ENCODE data around the gene TNS3.

The TNS3 gene

DNA sequence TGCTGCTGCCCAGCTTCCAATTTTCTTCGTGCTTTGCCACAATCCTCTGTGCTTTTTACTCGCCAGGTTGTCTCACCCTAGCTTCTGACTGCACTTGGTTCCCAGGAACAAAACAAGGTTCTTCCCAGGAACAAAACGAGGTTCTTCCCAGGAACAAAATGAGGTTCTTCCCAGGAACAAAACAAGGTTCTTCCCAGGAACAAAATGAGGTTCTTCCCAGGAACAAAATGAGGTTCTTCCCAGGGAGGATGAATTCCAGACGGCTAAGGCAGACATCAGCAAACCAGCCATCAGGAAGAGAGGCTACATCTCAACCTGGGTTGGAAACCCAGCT, 41.9 kb downstream of the TNS3 start:
- no peak for DNase-seq (ENCODE audit: low read depth)

DNA sequence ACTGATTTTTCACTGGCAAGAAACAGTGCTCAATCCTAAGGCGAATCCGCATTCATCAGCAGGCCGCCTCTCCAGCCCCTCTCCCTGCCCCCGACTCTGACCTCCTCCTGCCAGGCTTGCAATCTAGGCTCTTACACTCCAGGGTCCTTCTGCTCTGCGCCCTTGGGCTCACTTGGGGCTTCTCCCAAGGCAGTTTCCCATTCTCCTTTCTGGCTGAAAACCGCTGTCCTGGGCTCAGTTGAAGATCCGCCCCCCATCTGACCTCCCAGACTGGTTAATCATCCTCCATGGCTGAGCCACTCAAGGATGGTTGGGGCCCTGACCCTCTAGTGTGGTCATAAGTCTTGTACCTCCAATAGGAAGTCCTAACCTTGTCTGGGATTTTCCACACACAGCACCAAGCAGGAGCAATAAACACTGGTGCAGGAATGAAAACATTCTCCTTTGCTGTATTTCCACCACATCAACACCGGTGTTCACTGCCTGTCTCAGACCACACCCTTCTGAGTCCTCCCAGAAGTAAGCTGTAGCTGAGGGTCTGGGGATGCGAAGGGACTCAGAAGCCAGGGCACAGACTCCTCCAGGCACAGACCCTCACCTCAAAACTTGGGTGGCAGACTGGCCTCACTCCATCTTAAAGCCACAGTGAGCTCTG, 42.4 kb downstream of the TNS3 start:
- DNase-seq (ENCODE audit: low read depth): no peak

DNA sequence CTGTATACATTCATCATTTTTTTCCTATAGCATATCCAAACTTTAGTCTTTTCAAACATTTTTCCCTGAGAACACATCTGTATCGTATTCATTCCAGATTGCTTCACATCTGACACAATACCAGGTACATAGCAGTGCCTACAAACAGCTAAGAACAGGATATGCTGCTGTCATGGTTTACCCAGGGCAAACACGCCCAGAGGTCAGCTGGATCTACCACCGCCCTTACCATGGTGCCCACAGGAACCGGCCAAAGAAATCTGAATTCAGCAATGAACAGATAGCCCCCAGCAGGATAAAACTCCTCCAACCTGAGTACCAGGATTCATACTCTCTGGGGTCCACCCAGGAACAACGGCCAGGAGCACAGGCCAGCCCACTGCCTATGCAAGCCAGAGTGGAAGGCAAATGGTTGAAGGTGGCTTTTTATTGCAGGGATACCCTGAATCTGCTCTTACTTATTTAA, 43.0 kb downstream of the TNS3 start:
- DNase-seq (ENCODE audit: low read depth): no peak

DNA sequence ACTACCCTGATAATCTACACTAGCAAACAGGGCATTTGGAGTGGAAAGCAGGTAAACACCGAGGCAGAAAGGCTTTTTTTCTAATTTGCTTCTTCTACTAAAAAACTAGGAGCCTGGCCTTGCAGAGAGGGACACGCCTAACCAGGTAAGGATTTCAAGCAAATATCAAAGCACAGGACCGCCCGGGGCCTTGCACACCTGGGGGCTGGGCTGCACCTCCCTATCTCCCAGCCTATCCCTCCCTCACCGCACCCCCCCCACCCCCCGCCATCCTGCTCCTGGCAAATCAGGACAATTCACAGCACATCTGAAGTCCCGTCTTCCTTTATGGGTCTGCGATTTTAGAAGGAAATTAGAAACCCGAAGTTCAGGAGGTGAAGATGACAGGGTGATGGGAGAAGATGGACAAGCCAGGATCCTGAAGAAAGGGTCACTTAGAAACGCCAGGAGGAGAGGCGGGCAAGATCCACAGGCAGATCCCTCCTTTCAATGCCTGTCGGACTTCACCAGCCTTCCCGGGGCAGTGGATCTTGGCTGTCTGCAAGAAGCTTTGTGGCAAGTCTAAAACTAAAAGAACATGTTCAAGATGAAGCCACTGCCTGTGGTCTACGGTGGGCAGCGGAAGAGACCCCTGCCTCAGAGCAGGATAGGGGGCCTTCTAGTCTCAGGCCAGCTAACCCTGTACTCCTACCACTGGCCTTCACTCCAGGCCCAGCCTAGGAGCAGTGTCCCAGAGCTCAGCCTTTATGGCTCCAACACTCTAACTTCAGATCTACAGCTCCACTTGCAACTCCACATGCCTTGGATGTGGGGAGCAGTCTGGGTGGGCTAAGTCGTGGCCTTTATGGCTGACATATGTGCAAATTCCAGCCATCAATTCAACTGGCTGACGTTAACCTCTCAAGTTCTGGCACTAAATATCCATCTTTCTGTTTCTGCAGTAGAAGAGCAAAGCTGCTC, 43.9 kb downstream of the TNS3 start:
- DNase-seq (ENCODE audit: low read depth): no peak

DNA sequence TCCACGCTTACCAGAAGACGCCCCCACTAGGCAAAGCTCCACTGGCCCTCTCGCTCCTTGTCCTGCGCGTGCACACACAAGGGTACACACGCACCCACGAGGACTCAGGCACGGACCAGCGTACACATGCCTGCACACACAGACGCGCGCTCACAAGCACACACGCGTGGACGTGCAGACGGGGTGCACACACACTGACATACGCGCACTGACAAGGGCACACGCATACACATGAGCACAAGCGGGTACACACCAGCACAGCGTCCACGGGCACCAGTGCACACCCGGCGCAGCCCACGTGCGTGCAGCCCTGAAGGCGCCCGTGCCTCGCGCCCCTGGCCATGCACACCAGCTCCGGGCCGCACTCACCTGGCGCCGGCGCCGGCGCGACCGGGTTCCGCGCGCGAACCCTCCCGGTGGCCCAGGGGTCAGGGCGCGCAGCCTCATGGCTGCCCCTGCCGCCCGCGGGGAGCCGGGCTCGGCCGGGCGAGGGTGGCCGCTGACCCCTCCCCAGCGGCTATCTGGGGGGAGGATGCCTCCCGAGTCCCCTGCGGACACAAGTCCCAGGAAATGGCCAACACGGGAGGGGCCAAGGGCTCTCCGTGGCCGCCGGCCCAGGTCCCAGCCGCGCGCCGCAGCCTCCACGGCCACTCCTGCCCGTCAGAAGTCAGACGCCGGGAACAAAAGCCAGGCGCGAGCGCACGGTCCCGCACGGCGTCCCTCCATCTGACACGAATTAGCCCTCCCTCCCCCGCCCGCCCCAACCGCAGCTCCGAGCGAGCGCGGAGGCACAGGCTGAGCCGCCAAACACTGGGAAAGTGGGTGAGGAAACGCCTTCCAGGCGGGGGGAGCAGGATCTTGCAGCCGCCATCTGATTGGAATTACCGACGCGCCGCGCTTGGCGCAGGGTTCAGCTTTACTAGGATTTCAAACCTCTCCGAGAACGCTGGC, 45.0 kb downstream of the TNS3 start:
- DNase-seq (ENCODE audit: low read depth): no peak

DNA sequence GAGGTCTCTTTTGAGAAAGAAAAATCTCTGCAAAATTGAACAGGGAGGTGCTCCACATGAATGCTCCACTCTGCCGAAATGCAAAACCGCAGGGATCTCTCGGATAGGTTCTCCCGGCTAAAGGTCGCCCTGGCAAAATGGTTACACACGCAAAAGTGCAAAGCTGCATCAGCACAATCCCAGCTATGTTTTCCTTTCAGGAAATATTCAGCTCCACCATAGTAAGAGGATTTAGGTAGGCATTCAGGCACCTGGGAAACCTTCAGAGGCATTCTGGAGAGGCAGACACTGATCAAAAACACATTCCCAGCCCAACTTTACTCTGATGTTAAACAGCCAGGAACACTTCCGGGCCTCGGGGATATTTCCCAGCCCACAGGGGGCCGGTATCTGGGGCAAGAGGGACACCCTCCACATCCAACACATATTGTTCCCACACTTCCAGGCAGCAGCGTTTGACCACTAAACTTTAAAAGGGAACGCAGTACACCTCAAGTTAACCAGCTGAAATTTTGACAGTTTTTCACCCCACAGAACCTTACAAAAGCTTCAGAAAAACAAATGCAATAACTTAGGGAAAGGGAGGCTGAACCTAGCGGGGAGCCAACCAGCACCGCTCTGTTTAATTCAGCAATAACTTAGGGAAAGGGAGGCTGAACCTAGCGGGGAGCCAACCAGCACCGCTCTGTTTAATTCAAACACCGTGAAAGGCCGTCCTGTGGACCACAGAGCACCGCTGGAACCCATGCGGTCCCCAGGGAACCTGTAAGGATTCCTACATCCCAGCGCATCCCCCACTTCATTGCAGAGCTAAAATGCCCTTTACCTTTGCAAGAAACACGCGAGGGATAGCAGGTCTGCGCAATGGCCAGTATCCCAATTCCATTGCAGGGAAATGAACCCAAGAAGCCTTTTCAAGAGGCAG, 45.9 kb downstream of the TNS3 start:
- DNase-seq (ENCODE audit: low read depth): no peak

DNA sequence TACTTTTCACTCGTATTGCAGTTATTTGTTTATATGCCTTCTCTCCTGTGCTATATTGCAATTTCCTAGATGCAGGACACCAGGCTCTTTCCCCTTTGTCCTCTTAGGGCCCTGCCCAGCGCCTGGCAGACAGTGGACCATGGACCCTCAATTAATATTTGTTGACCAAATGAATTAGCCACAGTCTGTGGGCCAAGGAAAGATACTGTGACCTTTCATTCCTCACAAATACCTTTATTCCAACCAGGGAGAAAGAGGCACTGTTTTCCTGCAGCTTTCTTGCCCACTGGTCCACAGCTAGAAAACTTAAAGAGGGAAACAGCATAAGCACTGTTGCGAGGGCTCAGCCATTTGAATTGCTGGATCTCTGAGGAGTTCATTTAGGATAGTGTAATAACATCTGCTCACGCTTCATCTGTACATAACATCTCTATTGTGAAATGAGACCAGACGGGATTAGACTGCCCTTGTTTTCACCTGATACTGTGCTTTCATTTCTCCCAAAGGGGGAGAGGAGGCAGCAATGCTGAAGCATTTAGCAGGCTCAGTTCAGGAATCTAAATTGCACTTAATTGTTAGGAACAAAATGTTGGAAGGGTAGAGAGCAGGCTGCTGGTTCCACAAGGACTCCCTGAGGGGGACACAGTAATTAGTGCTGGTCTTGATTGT, 46.7 kb downstream of the TNS3 start:
- no peak for DNase-seq (ENCODE audit: low read depth)

DNA sequence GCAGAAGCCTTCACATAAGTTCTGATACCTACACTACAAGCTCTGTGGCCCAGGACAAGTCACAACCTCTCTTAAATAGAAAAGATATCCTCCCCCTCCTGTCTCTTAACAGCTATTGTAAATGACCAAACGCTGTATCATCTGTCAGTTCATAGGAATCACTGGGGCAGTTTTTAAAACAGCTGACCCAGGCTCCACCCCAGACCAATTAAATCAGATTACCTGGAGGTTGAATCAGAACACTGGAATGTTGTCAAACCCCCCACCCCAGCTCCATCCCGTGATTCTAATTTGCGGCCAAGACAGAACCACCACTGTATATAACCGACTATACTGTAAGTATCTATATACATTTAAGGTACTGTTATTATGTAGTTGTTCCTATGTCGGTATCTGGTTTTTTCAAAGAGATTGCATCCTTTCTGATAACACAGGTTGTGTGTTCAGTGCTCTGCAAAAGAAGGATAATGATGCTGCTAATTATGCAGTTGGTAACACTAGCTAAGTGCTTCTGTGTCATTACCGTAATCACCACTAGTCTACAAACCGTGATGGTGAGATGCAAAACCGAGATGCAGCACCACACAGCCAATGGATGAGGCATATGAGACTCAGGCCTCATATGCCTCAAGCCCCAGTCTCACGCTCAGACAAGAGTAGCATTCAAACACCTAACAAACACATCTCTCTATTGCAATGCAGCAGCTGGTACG, 47.4 kb downstream of the TNS3 start:
- DNase-seq (ENCODE audit: low read depth): no peak

DNA sequence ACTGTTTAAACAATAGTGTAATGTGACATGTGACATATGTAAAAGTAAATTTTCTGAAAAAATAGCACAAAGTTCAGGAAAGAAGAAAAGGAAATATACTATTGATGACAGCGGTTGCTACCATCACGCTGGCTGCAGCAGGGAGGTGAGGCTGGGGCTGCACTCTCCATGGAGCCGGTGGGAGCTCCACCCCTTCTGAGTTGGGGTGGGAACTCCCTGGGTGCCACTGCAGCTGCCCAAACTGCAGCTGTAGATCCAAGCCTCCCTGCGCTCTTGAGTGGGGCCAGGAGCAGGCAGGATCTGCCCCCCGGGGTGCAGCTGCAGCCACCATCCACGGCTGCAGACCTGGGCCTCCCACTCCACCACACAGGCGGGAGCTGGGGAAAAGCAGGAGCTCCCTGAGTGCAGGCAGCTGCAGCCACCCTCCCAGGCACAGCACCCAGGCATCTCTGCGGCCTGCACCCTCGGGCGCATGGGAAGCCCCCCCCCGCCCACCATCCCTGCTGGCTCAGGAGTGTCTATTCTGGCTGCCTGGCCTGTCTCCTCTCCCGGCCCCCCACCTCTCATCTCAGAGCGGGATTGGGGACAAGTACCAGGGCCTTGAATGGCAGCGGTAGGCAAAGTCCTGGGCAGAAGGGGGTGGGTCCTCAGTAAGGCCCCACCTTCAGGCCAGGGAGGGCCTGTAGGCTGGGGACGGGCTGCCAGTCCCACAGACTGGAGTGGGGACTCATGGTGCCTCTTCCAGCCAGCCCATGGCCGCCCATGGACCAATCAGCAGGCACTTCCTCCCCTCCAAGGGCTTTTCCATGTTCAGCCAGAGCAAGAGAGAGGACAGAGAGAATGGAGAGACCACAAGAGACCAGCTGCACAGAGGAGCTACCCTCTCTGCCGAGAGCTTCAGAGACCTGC, 50.1 kb downstream of the TNS3 start:
- DNase-seq (ENCODE audit: low read depth): no peak

DNA sequence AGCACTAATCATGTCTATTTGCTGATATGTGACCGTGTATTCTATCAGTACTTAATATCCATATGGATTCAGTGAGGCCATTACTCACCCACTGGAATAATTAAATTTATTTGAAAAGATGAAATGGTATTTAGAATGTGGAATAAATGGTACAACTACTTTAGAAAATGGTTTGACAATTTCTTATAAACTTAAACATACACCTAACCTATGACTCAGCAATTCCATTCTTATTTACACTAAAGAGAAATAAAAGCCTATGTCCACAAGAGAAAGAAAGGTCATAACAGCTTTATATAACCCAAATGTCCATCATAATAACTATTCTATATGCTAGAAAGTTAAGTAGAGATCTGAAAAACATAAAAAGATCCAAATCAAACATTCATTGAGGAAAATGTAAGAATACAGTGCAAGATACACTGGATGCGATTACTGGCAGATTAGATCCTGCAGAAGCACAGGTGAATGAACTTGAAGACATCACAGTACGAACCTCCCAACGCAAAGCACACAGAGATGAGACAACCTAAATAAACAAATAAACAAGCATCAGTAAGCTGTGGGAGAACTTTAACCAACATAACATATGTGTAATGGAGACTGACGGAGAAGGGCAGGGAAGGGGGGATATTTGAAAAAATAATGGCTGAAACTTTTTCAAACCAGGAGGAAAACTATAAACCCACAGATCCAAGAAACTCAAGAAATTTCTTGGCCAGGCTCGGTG, 51.9 kb downstream of the TNS3 start:
- DNase-seq (ENCODE audit: low read depth): no peak

DNA sequence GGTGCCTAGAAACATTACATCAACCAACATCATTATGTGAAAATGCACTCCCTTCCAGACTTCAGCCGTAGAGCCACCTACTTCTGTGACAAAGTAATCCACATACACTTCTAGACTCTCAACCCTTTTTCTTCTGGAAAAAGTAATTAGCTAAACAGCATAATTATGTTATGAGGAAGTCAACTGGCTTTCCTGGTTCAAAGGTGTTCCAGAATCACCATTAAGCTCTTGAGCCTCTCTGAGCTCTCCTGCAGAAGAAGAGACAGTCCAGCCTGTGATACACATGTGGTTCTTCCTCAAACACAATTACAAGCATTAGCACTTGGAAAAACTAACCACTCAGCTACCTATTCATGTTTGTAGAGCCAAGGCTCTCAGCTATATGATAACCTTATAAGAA, 52.5 kb downstream of the TNS3 start:
- no peak for DNase-seq (ENCODE audit: low read depth)

DNA sequence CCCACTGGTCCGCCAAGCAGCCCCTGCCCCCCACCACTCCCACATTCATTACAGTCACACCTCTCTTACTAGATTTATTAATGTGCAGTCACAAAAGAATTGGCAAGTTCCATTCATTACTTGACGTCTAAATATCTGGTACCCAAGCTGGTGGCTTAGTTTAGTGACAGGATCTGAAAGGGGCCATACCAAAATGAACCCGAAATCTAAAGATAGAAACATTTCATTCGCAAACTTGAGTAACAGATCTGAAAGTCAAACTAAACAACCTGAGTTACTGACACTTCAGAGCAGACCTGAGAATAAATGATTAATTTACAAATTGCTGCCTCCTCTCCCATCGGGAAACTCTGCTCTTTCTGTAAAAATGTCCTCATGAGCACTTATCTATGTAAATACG, 53.4 kb downstream of the TNS3 start:
- DNase-seq (ENCODE audit: low read depth): no peak

DNA sequence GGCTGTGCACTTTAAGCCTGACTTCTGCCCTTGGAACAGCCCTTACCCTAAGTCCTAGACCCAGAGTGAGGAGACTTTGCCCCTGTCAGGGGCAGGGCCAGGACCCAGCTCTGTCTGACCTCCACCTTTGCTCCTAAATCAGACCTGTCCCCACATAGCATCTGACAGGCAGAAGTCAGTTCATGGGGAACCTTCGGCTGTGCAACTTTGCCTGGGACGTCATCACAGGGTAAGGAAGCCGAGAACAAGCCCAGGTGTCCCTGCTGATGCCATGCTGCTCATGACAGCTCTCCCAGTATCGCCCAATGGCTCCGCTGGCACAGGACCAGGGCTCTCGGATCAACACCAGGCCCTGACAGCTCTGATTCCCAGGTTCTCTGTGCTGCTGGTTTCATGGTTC, 55.4 kb downstream of the TNS3 start:
- no peak for DNase-seq (ENCODE audit: low read depth)

DNA sequence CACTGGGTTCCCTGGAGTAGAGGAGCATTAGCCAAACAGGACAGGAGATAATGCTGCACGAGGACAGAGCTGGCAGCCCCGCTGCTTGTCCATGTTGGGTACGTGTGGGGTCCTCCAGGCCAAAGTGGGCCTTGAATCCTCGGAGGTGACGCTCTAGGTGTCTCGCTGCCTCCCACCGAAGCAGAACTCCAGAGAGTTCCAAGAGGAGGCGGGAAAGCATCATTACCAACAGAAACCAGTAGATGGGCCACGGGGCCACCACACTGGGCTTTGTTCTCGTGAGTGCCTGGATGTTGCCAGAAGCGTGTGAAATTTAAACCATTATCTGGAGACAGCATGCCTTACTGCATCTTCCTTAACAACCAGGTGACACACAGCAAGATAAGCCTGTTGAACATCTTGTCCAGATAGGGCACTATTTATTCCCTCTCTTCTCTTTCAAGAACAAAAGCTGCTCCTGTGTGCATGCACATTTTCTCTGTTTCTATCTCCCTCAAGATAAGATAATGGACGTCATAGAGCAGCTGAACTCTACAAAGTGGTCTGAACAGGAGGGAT, 56.8 kb downstream of the TNS3 start:
- no peak for DNase-seq (ENCODE audit: low read depth)

DNA sequence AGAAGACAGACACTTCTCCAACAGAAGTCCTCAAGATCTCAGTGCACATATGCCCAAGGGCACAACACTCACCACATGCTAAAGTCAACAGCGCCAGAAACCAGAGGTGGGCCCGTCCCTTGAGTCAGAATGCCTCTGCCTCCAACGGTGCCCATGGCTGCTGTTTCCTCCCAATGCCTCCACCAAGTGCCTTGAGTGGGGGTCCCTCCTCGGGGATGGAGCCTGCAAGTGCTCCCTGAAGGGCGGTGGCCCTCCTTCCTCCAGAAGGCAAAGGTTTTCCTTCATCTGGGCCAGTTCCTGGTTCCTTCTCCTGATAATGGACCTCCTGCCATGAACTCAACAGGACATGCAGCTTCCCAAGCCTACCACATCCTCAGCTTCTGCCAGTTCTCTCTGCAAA, 58.5 kb downstream of the TNS3 start:
- DNase-seq (ENCODE audit: low read depth): no peak

DNA sequence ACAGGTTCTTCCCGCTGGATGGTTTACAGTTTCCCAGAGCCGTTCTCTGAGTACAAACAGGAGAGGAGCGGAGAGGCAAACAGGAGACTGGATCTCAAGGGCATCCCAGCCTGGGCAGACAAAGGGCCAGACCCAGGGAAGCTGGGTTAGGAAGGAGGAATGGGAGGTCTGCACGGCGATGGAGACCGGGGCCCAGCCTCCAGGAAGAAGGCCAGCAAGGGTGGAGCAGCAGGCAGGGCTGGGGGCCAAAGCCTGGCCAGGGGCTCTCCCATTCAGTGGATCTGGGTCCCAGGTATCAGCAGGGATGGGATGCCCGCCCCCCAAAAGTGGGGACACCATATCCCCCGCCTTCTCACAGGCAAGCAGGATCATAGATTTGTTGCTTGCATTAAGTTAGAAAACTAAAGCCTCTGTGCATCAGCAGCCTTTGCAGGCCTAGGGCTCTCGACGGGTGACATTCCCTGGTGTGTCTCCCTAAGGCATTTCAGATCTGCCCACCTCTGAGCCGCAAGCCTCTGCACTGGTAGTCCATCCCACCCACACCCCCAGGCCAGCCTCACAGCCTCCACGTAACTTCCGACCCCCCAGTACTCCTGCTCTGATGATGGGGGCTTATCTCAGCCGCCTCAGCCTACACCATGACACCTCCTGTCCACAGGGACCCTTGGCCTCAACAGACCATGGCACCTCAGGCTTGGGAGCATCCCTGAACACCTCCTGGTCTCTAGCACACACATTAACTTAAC, 59.9 kb downstream of the TNS3 start:
- no peak for DNase-seq (ENCODE audit: low read depth)
